GM19238 (cell line): ENCODE data around the gene TNRC18.

ENCODE experiments used
- DNase-seq: peaks from one replicate; pipeline ENCODE4 v3.0.0; 2011; ENCODE audit warnings: low spot score; ENCODE audit not compliant: insufficient read length

TNRC18 gene

DNA sequence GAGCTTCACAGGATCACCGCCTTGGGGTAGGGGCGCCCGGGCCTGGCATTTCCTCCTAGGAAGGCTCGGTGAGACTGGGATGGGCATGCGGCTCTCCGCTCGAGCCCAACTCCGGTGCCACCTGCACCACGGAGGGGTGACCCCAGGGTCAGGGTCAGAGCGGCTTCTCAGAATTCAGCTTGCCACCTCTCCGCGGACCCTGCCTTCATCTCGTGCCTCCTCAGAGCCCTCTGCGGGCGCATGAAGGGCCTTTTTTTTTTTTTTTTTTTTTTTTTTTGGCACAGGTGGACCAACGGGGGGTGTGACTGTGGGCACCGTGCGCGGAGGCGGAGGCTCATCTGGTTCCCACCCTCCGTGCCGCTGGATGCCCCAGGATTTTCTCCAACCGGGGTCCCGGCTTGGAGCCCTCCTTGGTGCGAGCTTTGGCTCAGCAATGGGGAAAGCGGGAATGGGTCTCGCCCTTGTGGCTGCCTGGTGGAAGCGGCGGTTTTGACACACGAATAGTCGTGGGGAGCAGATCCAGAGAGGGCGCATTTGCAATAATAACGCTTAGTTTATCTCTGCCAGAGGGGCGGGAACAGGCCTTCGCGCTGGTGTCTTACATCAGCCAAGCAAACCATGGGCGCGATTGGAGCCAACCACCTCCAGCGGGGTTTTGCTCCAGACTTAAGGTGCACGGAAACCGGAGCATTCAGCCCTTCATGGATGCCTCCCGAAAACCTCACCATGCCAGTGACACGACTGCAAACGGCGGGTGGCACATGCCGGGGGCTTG is 5.0 kb upstream of the TNRC18 start:
- DNase-seq: no peak

DNA sequence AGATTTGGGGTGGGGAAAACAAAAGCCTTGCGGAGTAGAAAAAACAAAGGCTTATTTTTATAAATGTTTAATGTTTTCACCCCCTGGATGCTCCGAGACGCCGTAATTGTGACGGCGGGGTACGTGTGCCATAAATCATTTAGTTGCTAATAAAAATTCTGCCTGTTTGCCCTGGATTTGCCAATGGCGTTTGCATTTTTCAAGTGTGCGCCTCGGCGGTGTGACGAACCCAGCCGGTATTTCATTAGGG is 2.5 kb upstream of the TNRC18 start:
- no peak for DNase-seq

DNA sequence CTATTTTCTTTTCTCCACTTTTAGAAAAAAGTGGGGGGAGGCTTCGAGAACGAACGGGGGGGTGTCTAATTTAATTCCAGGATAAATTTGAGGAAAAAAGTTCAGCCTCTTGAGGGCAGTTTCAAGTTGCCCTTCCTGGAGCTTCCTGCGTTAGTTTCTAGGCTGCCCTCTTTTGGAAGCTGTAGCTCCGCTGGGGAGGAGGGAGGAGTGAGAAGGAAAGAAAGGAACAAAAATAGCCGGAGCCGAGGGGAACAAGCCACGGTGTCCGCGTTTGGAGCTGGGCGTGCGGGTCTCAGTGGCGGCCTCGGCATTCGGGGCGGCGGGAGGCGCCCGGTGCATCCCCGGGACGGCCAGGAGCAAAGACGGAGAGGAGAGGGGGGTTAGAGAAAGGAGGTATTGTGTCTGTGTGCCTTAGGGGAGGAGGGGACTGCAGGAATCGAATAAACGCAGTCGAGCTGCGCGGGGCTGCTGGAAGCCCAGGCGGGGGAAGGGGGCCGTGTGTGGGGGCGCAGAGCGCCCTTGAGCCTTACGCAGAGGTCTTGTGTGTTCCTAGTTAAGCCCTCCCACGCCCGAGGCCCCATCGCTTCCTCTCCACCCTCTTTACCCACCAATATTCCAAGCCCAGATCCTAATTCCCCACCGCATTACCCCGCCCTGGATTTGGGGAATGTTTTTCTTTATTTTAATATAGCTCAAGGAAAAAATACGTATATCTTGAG is 2.0 kb upstream of the TNRC18 start:
- DNase-seq: no peak

DNA sequence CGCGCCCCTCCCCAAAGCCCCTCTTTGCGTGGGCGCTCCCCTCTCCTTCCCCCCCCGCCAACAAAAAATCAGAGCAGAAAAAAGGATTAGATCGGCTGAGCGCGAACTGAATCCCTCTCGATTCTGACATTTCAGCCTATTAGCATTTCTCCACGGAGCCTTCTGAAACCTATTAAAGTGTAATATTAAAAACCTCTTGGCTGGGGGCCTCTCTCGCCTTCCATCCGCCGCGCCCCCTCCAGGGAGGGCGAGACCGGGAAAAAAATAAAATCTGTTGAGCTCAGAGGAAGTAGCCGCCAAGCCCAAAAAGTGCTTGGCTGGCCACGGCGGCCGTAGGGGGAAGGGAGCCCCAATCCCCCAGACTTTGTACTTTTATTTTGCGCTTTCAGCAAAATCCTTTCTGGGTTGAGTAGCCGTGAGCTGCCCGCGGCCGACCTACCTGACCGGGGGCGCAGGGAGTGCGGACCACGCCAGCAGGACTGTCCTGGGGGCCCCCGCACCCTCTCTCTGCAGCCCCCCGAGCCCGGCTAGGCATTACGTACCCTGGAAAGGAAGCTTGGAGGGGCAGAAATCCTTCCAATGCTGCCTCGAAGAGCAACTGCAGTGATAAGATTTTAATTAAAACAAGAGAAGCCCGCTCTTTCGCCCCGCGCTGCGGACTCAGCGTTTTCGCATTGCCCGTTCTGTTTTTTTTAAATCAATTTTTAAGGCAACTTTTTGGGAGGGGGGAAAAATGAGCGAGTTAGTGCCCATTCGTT is 1.3 kb upstream of the TNRC18 start:
- no peak for DNase-seq

DNA sequence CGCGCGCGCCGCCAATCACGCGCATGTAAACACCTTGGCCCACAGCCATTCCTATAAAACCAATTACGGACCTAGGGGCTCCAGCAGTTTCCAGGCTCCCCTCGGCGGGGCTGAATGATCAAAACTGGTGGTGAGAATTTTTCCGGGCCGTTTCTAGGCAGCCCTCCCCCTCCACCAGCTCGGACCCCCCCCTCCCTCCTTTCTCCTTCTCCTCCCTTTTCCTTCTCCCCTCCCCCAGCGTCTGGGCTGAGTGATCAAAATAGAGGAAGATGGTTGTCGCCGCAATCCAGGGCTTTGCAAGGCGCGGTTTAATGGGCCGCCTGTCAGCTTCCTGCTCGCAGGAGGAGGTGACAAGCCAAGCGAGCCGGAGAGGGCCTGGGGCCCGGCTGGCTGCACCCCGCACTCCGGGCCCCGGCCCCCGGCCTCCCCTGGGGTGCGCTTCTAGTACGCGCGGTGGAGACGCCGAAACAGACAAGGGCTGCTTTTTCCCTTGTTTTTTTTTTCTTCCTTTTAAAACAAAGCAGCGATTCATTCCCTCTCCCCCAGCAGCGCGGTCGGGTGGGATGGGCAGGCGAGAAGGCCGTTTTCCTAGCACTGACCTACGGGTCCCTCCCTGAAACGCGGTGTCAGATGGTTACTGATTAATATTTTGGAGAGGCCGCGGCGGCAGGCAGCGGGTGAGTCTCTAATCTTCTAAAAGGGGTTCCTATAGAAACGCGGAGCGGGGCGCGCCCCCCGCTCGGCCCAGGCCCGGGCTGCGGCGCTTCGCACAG is 528 bp upstream of the TNRC18 start:
- no peak for DNase-seq

DNA sequence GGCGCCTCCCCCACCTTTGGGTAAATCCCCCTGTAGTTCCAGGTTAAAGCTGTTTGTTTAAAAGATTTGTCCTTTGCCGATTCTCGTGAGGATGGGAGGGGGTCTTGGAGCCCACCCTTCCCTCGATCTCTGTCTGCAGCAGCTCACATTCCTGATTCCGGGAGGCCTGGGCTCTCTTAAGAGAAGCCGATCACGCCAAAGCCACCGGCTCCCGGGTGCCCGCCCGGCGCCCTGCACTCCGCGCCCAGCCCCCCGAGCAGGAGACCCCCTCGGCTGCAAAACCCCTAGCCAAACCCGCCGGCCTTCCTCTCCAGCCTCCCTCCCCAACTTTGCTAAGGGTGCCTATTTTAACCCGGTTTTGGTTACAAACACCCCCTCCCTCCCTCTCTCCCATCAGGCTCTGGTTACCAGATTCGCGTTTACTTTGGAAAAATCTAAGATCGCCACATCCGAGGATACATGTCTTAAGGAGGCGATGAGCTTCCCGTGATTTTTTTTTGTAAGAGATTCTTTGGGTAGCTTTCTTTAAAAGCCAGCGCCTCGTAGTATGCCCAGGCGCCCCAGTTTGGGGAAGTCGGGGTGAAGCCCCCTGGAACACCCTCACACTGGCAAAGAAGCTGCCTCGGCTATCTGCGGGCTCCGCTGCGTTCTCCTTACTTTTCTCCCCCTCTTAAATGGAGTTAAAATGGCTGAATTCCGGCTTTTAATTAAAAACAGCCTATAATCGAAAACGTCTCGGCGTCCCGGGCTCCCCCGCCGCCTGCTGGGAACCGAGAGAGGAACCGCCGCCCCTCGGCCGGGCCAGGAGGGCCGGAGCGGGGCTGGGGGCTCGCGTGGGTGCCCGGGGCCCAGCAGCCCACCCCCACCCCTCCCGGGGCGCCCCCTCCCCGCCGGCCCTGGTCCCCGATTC is 983 bp downstream of the TNRC18 start:
- DNase-seq: no peak

DNA sequence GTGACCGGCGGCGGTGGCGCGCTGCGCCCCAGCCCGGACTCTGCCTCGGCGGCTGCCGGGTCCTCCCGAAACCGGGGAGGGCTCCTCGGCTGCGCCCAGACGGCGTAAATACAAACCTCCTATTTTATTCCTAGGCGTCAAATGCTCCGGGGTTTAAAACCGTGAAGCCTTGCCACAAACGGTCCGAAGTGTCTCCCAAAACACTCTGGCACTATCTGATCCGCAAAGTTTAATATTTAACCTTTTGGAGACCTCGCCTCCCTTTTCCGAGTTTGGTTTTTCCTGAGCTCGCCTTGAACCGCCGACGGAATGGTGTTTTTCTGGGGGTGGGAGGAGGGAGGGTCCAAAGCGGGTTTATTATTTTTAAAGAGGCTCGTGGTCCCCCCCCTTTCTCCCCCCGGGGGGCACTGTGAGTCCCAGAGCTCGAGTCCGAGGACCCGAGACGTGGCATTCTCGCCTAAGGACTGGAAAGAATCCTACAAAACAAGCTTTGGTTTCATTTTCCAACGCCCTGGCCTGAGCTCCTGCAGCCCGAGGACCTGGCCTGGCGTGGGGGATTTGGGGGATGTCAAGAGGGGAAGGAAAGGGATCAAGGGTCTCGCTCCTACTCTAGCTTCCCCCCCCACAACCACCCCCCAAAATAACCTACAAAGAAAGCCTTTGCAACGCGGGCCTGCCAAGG is 1.8 kb downstream of the TNRC18 start:
- DNase-seq: no peak

DNA sequence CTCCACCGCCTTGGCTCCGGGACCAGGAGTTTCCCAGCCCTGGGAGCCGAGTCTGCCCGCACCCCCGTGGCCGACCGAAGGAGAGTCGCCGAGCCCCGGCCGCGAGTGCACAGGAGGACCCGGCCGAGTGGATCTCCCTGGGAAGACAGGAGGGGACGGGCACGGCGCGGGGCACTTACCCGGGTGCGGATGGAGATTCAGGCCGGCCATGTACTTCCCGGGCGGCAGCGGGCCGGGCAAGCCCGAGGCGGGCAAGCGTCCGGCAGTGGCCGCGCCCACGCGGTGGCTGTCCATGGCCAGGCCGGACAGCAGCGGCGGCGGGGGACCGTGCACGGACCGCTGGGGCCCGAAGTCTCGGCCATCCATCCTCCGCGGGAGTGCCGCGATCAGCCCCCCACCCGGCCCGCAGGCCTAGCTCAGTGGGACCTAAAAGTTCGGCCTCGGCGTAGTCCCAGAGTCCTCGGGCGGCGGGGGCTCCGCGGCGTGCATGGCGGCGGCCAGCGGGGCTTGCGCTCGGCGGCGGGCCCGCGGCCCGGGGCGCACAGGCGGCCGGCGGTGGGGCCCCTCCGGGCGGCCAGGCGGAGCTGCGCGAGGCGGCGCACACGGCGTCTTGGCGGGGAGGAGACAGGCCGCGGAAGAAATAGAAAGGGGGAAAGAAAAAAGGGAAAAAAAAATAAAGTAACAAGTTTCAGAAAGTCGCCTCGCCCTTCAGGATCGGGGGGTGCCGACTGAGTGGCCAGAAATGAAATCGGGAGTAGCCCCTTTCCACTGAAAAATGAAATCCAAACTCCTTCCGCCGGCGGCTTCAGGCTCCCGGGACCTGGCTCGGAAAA is 2.5 kb downstream of the TNRC18 start:
- DNase-seq: no peak

DNA sequence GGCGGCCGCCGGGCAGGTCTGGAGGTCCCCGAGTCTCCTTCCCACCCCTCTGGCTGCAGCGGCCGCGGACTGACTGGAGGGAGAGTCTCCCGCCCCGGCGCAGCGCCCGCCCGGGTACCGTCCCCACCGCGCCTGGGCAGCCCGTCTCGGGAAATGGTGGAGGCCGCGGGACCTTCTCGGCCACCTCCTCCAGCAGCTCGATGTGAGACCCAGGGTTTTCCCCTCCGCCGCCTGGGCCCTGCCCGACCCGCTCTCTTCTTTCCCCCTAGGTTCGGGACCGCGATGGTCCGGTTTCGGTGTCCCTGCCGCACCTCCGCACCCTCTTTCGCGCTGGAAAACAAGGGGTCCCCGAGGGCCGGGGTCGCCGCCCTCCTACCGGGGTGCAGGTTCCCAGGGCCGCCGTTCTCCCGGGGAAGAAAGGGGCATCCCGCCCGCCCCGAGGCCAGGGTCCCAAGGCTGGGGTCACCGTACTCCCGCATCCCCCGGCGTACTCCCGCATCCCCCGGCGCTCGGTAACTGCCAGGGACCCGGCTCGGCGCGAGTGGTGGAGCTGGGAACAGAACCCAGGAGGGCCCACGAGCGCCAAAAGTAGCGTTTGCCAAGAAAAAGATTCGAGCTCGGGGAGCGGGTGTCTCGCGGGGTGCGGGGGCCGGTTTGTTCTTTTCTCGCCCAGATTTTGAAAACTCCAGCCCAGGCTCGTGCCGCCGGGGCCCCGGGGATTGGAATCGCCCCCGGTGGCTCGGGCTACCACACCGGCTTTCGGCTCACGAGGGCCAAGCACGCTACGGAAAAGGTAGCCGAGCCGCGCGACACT is 3.4 kb downstream of the TNRC18 start:
- no peak for DNase-seq

DNA sequence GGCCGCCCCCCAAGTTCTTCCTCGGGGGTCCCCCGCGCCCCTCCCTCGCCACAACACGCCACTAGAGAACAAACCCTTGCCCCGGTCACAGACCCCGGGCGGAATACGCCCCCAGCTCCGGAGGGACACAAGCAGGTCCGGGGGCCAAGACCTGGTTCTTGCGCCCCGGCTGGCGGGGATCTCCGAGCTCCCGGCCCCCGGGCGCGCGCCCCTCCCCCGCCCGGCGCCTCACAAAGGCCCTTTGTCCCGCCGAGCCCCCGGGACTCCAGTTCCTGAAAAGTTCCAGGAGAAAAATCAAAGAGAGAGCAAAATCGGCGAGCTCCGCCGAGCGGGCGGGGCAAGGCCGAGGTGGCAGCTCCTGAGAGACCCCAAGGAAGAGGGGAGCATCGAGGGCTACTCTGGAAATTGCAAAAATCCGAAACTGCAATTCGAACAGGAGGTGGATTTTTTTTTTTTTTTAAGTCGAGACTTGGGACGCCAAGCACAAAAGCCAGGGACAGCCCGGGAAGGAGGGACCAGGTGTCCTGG is 4.0 kb downstream of the TNRC18 start:
- no peak for DNase-seq

DNA sequence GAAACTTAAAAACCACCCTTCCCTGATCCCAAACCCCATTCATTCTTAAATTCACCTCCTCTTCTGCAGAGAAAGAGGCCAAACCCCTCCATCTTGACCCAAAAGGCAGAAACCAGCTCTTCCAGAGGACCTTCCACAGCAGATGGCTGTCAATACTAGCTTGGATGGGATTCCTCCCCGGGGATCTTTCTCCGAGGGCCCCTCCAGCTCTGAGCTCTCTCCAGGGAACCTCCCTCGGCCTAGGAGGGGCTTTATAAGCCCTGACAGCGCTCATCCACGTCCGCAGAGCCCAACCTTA is 5.4 kb downstream of the TNRC18 start:
- no peak for DNase-seq

DNA sequence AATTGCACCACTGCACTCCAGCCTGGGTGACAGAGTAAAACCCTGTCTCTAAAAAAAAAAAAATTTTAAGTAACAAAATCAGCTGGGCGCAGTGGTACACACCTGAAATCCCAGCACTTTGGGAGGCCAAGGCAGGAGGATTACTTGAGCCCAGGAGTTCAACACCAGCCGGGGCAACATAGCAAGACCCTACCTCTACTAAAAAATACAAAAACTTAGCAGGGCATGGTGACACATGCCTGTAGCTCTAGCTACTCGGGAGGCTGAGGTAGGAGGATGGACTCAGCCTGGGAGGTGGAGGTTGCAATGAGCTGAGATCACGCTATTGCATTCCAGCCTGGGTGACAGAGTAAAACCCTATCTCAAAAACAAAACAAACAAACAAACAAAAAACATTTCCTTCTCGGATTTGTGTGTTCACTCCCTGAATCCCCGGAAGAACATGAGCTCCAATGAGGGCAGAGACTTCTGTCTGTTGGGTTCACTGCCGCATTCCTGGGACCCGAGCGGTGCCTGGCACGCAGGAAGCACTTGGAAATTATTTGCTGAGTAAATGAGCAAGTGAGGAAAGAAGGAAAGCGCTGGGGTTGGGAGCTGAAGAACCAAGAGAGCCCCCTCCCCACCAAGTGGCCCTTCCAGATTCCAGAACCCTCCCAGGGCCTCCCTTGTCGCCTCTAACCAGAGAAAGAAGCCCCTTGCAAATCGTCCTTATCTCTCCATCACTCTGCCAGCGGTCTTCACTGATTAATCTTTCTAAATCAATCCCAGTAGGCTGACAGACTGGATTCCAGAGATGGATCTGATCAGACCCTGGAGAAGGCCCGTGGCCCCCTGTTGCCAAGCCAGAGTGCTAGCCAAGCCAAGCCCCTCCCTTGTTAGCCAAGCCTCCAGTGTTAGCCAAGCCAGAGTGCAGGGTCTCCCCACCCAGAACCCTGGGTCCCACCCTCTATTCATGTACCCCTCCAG is 6.2 kb downstream of the TNRC18 start:
- no peak for DNase-seq

DNA sequence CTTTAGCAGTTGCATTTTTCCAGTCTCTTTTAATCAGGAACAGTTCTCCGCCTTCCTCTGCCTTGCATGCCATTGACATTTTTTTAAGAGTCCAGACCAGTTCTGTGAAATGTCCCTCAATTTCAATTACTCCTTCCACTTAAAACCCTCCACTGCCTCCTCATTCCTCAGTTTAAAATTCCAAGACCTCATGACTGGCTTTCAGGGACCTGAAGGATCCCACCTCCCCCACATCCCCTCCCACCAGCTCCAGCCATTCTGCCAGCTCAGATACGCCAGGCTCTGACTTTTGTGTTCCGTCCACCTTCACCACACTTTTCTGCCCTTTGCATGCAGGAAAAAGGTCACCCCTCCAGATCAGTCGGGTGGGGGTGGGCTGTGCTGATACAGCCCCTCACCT is 8.7 kb downstream of the TNRC18 start:
- no peak for DNase-seq

DNA sequence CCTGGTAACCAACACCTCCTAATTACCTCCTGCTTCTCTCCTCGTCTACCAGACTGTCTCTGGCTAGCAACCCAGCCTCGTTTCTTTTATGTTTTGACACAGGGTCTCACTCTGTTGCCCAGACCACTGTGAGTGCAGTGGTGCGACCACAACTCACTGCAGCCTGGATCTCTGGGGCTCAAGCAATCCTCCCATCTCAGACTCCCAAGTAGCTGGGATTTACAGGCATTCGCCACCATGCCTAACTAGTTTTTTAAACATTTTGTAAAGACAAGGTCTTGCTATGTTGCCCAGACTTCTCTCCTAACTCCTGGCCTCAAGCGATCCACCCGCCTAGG is 10.2 kb downstream of the TNRC18 start:
- DNase-seq: no peak

DNA sequence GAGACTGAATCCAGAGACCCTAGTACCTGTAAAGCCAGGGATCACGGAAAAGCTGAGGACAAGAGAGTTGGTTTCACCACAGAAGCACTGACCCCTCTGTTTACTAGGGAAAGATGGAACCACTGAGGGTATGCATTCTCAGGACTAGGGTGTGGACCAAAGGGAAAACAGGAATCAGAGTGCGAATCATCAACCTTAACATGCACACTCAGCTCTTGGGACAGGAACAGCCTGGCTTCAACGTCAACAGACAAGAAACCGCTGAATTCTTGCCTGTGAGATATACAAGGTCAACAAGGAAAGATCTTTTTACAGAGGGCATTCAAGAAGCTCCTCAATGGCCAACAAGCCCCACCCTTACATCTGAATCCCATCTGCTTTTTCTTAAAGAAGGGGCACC is 14.9 kb downstream of the TNRC18 start:
- DNase-seq: no peak

DNA sequence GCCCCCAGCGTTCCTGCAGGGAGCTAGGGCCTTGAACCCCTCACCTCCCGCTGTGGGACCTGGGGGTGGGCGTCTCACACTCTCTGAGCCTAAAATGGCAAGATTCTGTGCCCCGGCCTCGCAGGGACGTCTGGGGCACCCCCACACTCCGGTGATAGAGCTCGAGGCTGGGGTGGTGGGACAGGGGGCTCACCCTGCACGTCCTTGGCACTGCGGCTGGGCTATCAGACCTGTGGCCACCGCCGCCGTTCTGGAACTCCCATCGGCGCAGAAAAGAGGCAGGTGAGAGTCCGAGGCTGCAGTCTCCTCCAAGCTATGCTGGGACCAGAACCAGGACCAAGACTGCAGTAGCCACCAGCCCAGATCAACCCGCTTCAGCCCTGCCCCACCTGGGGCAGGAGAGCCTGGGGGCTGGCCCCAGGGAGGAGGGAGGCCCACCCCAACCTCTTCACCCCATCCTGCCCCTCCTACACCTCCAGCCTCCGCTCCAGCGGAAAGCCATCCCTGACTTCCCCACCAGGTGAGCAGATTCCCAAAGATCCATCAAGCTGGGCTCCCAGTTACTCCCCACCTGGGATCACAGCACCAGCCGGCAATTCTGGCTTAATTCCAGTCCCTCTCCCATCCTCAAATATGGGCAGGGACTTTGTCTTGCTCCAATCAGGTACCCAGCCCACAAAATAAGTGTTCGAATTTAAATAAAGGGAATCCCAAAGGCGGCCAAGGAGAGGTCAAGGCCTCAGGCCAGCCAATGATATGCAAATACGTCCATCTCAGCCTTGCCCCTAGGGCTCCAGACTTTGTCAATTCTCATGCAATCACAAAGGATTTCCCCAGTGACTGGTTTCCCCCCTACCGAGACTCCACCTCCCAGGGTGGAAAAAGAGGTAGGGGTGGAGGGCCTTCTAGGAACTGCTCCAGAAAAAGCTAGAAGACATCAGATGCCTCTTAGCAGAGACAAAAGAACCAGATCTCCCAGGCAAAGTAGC is 16.4 kb downstream of the TNRC18 start:
- no peak for DNase-seq
